ENCODE data around the gene SMIM23.

The SMIM23 gene

GRCh38 chr5:171785517-171785916, at the start of gene SMIM23:
Gene SMIM23 (plus strand): TSS chr5:171785817. CDS start chr5:171785872, 55 bp downstream.
- no peak for DNase-seq (ENCODE audit: low spot score)

- DNase-seq (ENCODE audit: low spot score), result no peak
Observed at GRCh38 chr5:171736976-171737891, 48.4 kb upstream of the SMIM23 start.

- no peak for DNase-seq (ENCODE audit: low spot score)
Observed at GRCh38 chr5:171738501-171738900, 47.1 kb upstream of the SMIM23 start.

GRCh38 chr5:171739271-171739670, 46.3 kb upstream of the SMIM23 start:
- DNase-seq (ENCODE audit: low spot score), result no peak

- no peak for DNase-seq (ENCODE audit: low spot score)
Observed at GRCh38 chr5:171743436-171744076, 42.1 kb upstream of the SMIM23 start.

GRCh38 chr5:171744264-171744663, 41.4 kb upstream of the SMIM23 start:
- DNase-seq (ENCODE audit: low spot score), result no peak

GRCh38 chr5:171744882-171745281, 40.7 kb upstream of the SMIM23 start:
- no peak for DNase-seq (ENCODE audit: low spot score)

- no peak for DNase-seq (ENCODE audit: low spot score)
Observed at GRCh38 chr5:171745602-171746001, 40.0 kb upstream of the SMIM23 start.

- DNase-seq (ENCODE audit: low spot score), result no peak
Observed at GRCh38 chr5:171747061-171747859, 38.4 kb upstream of the SMIM23 start.

GRCh38 chr5:171748720-171749119, 36.9 kb upstream of the SMIM23 start:
- DNase-seq (ENCODE audit: low spot score), result no peak

- no peak for DNase-seq (ENCODE audit: low spot score)
Observed at GRCh38 chr5:171749365-171749764, 36.3 kb upstream of the SMIM23 start.

- DNase-seq (ENCODE audit: low spot score), result no peak
Observed at GRCh38 chr5:171750311-171750788, 35.3 kb upstream of the SMIM23 start.

- no peak for DNase-seq (ENCODE audit: low spot score)
Observed at GRCh38 chr5:171755354-171755821, 30.2 kb upstream of the SMIM23 start.

- no peak for DNase-seq (ENCODE audit: low spot score)
Observed at GRCh38 chr5:171757853-171758535, 27.6 kb upstream of the SMIM23 start.

GRCh38 chr5:171759777-171760176, 25.8 kb upstream of the SMIM23 start:
- DNase-seq (ENCODE audit: low spot score), result no peak

- no peak for DNase-seq (ENCODE audit: low spot score)
Observed at GRCh38 chr5:171762021-171762608, 23.5 kb upstream of the SMIM23 start.

GRCh38 chr5:171762903-171763302, 22.7 kb upstream of the SMIM23 start:
- DNase-seq (ENCODE audit: low spot score), result no peak

- no peak for DNase-seq (ENCODE audit: low spot score)
Observed at GRCh38 chr5:171764265-171764664, 21.4 kb upstream of the SMIM23 start.

- DNase-seq (ENCODE audit: low spot score), result no peak
Observed at GRCh38 chr5:171766875-171767274, 18.7 kb upstream of the SMIM23 start.

GRCh38 chr5:171770153-171770552, 15.5 kb upstream of the SMIM23 start:
- no peak for DNase-seq (ENCODE audit: low spot score)

GRCh38 chr5:171771856-171772255, 13.8 kb upstream of the SMIM23 start:
- no peak for DNase-seq (ENCODE audit: low spot score)
